Measurements from ENCODE around the gene RNASEH2A. TPM values are rescaled to one million over a fixed set of nuclear protein-coding genes. Genes with fewer than 3 reads are reported as not detected.

RNASEH2A gene
- total and polyA plus RNA-seq, 2 of the 13 experiments (the other 11 are each of a cell fraction or from before 2014, with no cell fraction given), result 25.1 to 35.8 TPM

DNA sequence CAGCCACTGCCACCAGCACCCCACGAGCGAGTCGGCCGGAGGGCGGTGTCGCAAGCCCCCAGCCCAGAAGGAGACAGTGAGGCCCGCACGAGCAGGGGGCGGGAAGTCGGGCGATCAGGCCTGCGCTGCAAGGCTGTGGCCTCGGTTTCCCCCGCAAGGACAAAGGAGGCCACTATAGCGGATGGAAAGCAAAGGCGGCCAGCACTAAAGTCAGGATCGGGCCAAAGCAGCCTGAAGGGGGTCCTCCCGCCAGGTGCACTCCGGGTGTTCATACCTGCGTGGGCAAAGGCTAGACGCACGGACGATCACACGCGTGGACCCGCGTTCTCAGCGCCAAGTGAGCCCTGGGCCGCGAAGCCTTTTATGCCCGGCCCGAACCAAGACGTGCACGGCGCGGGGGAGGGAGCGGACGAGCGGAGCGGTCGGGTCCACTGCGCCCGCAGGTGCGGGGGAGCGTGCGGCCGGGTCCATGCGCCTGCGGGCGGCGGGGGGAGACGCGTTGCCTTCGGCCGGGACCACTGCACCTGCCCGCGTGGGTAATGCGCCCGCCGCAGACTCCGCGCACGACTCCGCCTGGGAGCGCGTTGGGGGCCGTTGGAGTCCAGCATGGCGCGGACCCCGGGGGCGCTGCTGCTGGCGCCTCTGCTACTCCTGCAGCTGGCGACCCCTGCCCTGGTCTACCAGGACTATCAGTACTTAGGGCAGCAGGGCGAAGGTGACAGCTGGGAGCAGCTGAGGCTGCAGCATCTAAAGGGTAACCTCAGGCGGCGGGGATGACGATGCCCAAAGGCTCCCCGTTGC is 4.7 kb upstream of the RNASEH2A start, which contains the start of the genes PRDX2 and THSD8 (continued):
- peak; percentile 86 for TF ChIP-seq GATA4 (IDR thresholded peaks at IDR 0.05; ENCODE audit: borderline replicate concordance, low read depth)
- TF ChIP-seq JARID2 (CRISPR knock-in tag; IDR thresholded peaks at IDR 0.05; ENCODE audit: insufficient replicate concordance), result peak; percentile 52
- TF ChIP-seq NR1H2 (CRISPR knock-in tag; IDR thresholded peaks at IDR 0.05; ENCODE audit: borderline replicate concordance, low read depth), result no peak
- TF ChIP-seq ZNF598 (CRISPR knock-in tag; IDR thresholded peaks at IDR 0.05; ENCODE audit: borderline replicate concordance), result peak; percentile 72; the same call in 1 of the 2 replicates
- TF ChIP-seq PRMT3 (CRISPR knock-in tag; IDR thresholded peaks at IDR 0.05; ENCODE audit: borderline replicate concordance, low read depth), result peak; percentile 55; the same call in 1 of the 2 replicates
- TF ChIP-seq JUN (CRISPR knock-in tag; IDR thresholded peaks at IDR 0.05), result no peak
- peak; percentile 48; the same call in 1 of the 2 replicates for TF ChIP-seq PHF20 (CRISPR knock-in tag; IDR thresholded peaks at IDR 0.05)
- TF ChIP-seq ZFP37 (CRISPR knock-in tag; IDR thresholded peaks at IDR 0.05; ENCODE audit: borderline replicate concordance), result no peak
- TF ChIP-seq, protein P1, sequence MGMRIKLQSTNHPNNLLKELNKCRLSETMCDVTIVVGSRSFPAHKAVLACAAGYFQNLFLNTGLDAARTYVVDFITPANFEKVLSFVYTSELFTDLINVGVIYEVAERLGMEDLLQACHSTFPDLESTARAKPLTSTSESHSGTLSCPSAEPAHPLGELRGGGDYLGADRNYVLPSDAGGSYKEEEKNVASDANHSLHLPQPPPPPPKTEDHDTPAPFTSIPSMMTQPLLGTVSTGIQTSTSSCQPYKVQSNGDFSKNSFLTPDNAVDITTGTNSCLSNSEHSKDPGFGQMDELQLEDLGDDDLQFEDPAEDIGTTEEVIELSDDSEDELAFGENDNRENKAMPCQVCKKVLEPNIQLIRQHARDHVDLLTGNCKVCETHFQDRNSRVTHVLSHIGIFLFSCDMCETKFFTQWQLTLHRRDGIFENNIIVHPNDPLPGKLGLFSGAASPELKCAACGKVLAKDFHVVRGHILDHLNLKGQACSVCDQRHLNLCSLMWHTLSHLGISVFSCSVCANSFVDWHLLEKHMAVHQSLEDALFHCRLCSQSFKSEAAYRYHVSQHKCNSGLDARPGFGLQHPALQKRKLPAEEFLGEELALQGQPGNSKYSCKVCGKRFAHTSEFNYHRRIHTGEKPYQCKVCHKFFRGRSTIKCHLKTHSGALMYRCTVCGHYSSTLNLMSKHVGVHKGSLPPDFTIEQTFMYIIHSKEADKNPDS (CRISPR knock-in tag; IDR thresholded peaks at IDR 0.05), result peak; percentile 95
- no peak for TF ChIP-seq ZNF496 (CRISPR knock-in tag; IDR thresholded peaks at IDR 0.05; ENCODE audit: insufficient replicate concordance)
- TF ChIP-seq, protein P2, sequence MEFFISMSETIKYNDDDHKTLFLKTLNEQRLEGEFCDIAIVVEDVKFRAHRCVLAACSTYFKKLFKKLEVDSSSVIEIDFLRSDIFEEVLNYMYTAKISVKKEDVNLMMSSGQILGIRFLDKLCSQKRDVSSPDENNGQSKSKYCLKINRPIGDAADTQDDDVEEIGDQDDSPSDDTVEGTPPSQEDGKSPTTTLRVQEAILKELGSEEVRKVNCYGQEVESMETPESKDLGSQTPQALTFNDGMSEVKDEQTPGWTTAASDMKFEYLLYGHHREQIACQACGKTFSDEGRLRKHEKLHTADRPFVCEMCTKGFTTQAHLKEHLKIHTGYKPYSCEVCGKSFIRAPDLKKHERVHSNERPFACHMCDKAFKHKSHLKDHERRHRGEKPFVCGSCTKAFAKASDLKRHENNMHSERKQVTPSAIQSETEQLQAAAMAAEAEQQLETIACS (CRISPR knock-in tag; IDR thresholded peaks at IDR 0.05), result peak; percentile 57; the same call in 1 of the 2 replicates
- no peak for TF ChIP-seq KLF11 (CRISPR knock-in tag; IDR thresholded peaks at IDR 0.05)
- no peak for TF ChIP-seq RXRB (CRISPR knock-in tag; IDR thresholded peaks at IDR 0.05; ENCODE audit: borderline replicate concordance)
- no peak for TF ChIP-seq DPF2 (CRISPR knock-in tag; IDR thresholded peaks at IDR 0.05; ENCODE audit: borderline replicate concordance, low read depth)
- no peak for TF ChIP-seq ZNF562 (CRISPR knock-in tag; IDR thresholded peaks at IDR 0.05; ENCODE audit: borderline replicate concordance)
- TF ChIP-seq RELA (CRISPR knock-in tag; IDR thresholded peaks at IDR 0.05), result no peak
- 0 out of 2 replicates have a peak, but pooled peaks have one; percentile 37 for TF ChIP-seq ZFP36L1 (CRISPR knock-in tag; IDR thresholded peaks at IDR 0.05)
- TF ChIP-seq MEIS1 (CRISPR knock-in tag; IDR thresholded peaks at IDR 0.05; ENCODE audit: borderline replicate concordance), result peak; percentile 64
- TF ChIP-seq CBX5 (CRISPR knock-in tag; IDR thresholded peaks at IDR 0.05; ENCODE audit: borderline replicate concordance), result no peak; the same call in 1 of the 2 replicates
- TF ChIP-seq, protein P3, sequence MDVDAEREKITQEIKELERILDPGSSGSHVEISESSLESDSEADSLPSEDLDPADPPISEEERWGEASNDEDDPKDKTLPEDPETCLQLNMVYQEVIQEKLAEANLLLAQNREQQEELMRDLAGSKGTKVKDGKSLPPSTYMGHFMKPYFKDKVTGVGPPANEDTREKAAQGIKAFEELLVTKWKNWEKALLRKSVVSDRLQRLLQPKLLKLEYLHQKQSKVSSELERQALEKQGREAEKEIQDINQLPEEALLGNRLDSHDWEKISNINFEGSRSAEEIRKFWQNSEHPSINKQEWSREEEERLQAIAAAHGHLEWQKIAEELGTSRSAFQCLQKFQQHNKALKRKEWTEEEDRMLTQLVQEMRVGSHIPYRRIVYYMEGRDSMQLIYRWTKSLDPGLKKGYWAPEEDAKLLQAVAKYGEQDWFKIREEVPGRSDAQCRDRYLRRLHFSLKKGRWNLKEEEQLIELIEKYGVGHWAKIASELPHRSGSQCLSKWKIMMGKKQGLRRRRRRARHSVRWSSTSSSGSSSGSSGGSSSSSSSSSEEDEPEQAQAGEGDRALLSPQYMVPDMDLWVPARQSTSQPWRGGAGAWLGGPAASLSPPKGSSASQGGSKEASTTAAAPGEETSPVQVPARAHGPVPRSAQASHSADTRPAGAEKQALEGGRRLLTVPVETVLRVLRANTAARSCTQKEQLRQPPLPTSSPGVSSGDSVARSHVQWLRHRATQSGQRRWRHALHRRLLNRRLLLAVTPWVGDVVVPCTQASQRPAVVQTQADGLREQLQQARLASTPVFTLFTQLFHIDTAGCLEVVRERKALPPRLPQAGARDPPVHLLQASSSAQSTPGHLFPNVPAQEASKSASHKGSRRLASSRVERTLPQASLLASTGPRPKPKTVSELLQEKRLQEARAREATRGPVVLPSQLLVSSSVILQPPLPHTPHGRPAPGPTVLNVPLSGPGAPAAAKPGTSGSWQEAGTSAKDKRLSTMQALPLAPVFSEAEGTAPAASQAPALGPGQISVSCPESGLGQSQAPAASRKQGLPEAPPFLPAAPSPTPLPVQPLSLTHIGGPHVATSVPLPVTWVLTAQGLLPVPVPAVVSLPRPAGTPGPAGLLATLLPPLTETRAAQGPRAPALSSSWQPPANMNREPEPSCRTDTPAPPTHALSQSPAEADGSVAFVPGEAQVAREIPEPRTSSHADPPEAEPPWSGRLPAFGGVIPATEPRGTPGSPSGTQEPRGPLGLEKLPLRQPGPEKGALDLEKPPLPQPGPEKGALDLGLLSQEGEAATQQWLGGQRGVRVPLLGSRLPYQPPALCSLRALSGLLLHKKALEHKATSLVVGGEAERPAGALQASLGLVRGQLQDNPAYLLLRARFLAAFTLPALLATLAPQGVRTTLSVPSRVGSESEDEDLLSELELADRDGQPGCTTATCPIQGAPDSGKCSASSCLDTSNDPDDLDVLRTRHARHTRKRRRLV (CRISPR knock-in tag; IDR thresholded peaks at IDR 0.05), result no peak; the same call in 1 of the 2 replicates
- no peak for TF ChIP-seq TCF7 (IDR thresholded peaks at IDR 0.05; ENCODE audit: low read depth)
